ENCODE measurements around the gene FHDC1.

The FHDC1 gene

GRCh38 chr4:152900395-152900794, 35.7 kb upstream of the FHDC1 start:
- no peaks in the 10 kb centered on the region for H3K9me2 ChIP-seq (ENCODE audit: low read depth, low read length)
- H3K9ac ChIP-seq (ENCODE audit: low read length): no peak overlapping the region
- H3K4me2 ChIP-seq (ENCODE audit: low read length): no peak overlapping the region
- no peak for TF ChIP-seq CTCF (IDR thresholded peaks at IDR 0.05; ENCODE audit: low read length)
- no peak for TF ChIP-seq EZH2 (IDR thresholded peaks at IDR 0.05; ENCODE audit: borderline replicate concordance, low read length)
- H3K4me1 ChIP-seq (ENCODE audit: insufficient read depth, low read length, severe bottlenecking): no peaks in the 10 kb centered on the region
- H4K20me1 ChIP-seq (ENCODE audit: insufficient read depth, low read length): no peaks in the 10 kb centered on the region
- H3F3A ChIP-seq (ENCODE audit: insufficient read depth, low read length): no peaks in the 10 kb centered on the region
- no peaks in the 10 kb centered on the region for H3K36me3 ChIP-seq (ENCODE audit: insufficient read depth, low read length)
- H3K9me3 ChIP-seq (ENCODE audit: low read length): no peaks in the 10 kb centered on the region
- no peaks in the 10 kb centered on the region for H3K79me2 ChIP-seq (ENCODE audit: insufficient read depth, low read length)
- H3K27ac ChIP-seq (ENCODE audit: low read depth, low read length, poor library complexity, severe bottlenecking): no peak overlapping the region
- no peak overlapping the region for H2AFZ ChIP-seq (ENCODE audit: low read length)
- H3K4me3 ChIP-seq (ENCODE audit: low read depth, low read length, poor library complexity, severe bottlenecking): no peak overlapping the region
- H3K27me3 ChIP-seq (ENCODE audit: insufficient read depth, low read length): no peaks in the 10 kb centered on the region

- Histone ChIP-seq H3K4me2 (ENCODE audit: low read length) (no peak overlapping the region), H3K4me1 (ENCODE audit: insufficient read depth, low read length, severe bottlenecking) (no peaks in the 10 kb centered on the region), H3K79me2 (ENCODE audit: insufficient read depth, low read length) (no peaks in the 10 kb centered on the region), H3K36me3 (ENCODE audit: insufficient read depth, low read length) (no peaks in the 10 kb centered on the region), H3F3A (ENCODE audit: insufficient read depth, low read length) (no peaks in the 10 kb centered on the region), H3K9me2 (ENCODE audit: low read depth, low read length) (no peaks in the 10 kb centered on the region), H4K20me1 (ENCODE audit: insufficient read depth, low read length) (no peaks in the 10 kb centered on the region), H3K9ac (ENCODE audit: low read length) (no peak overlapping the region), H3K27me3 (ENCODE audit: insufficient read depth, low read length) (no peaks in the 10 kb centered on the region), H3K27ac (ENCODE audit: low read depth, low read length, poor library complexity, severe bottlenecking) (no peak overlapping the region), H3K4me3 (ENCODE audit: low read depth, low read length, poor library complexity, severe bottlenecking) (no peak overlapping the region), H2AFZ (ENCODE audit: low read length) (no peak overlapping the region), H3K9me3 (ENCODE audit: low read length) (no peaks in the 10 kb centered on the region)
- TF ChIP-seq EZH2 (IDR thresholded peaks at IDR 0.05; ENCODE audit: borderline replicate concordance, low read length): no peak
- no peak for TF ChIP-seq CTCF (IDR thresholded peaks at IDR 0.05; ENCODE audit: low read length)
Observed at GRCh38 chr4:152901205-152901604, 34.9 kb upstream of the FHDC1 start.

GRCh38 chr4:152903658-152904057, 32.5 kb upstream of the FHDC1 start:
- Histone ChIP-seq H3K9me2 (ENCODE audit: low read depth, low read length) (no peaks in the 10 kb centered on the region), H3F3A (ENCODE audit: insufficient read depth, low read length) (no peaks in the 10 kb centered on the region), H3K79me2 (ENCODE audit: insufficient read depth, low read length) (no peaks in the 10 kb centered on the region), H3K4me3 (ENCODE audit: low read depth, low read length, poor library complexity, severe bottlenecking) (no peak overlapping the region), H3K9ac (ENCODE audit: low read length) (no peak overlapping the region), H3K36me3 (ENCODE audit: insufficient read depth, low read length) (no peaks in the 10 kb centered on the region), H2AFZ (ENCODE audit: low read length) (no peak overlapping the region), H3K27me3 (ENCODE audit: insufficient read depth, low read length) (no peaks in the 10 kb centered on the region), H3K4me2 (ENCODE audit: low read length) (no peak overlapping the region), H3K4me1 (ENCODE audit: insufficient read depth, low read length, severe bottlenecking) (no peaks in the 10 kb centered on the region), H3K27ac (ENCODE audit: low read depth, low read length, poor library complexity, severe bottlenecking) (no peak overlapping the region), H4K20me1 (ENCODE audit: insufficient read depth, low read length) (no peaks in the 10 kb centered on the region), H3K9me3 (ENCODE audit: low read length) (no peaks in the 10 kb centered on the region)
- no peak for TF ChIP-seq CTCF (IDR thresholded peaks at IDR 0.05; ENCODE audit: low read length)
- TF ChIP-seq EZH2 (IDR thresholded peaks at IDR 0.05; ENCODE audit: borderline replicate concordance, low read length): no peak

Measured in OCI-LY1 (cell line).